K562 (cell line): ENCODE results near the gene C1orf167. TPM values are rescaled to one million over a fixed set of nuclear protein-coding genes. Genes with fewer than 3 reads are reported as not detected.
A peak's percentile ranks its signal among the peaks of the same experiment; 100 is the strongest.

ENCODE experiments used
- ATAC-seq: fragments of 200-7000 bp; cut with Tn5 transposase; 3 replicates; pipeline ENCODE4 v1.9.1; 2020; ENCODE audit warnings: moderate library complexity
- BruUV-seq: library from RNA; stranded (reverse); fragments of 400-500 nt; replicated peaks from 2 replicates; lab custom pipeline; 2021; lab: Mats Ljungman, UMichigan
- CTCF ChIA-PET: fragments of 300-600 bp; formaldehyde crosslinking; extraction: SDS; loops from one replicate; lab custom pipeline; 2021; ENCODE audit warnings: low intra/inter-chr PET ratio; lab: Yijun Ruan, JAX
- POLR2A ChIA-PET: fragments of 300-600, 350-650 bp; sonication (Branson Sonifier 250); formaldehyde crosslinking; extraction: SDS; loops from one replicate; lab custom pipeline; 2021; ENCODE audit warnings: antibody characterized with exemption, inconsistent platforms; lab: Yijun Ruan, JAX
- DNase-seq, 4 experiments: peaks; one replicate each; pipeline versions ENCODE4 v3.0.0 to v3.0.0-alpha.2; 2011 to 2018; ENCODE audit warnings: low spot score in 3 of 4, mixed read lengths in 3 of 4; ENCODE audit errors: extremely low read depth in 1 of 4
- FAIRE-seq: peaks from 2 replicates; lab custom pipeline; 2011; peaks lifted over from hg19 to GRCh38; lab: Jason Lieb, UNC
- H2AFZ ChIP-seq: 2 replicates; pipeline ENCODE4 v1.6.0; 2011; ENCODE audit warnings: low read depth, low read length, control low read depth, inconsistent platforms
- H3K27ac ChIP-seq: fragments of 200-600 bp; 3 replicates; pipeline ENCODE4 v1.8.0; 2011; ENCODE audit warnings: low read depth, mild to moderate bottlenecking, control low read depth, inconsistent platforms, low read length, moderate library complexity, mixed read lengths; ENCODE audit errors: extremely low read depth
- H3K27me3 ChIP-seq, 2 experiments: fragments of 300-600 bp in 1 of 2; 2 replicates in 1 of 2; 3 replicates in 1 of 2; pipeline versions ENCODE4 v1.6.0 to v1.8.0; 2011; ENCODE audit warnings: inconsistent platforms in 2 of 2, low read length in 2 of 2, mild to moderate bottlenecking in 1 of 2, mixed read lengths in 1 of 2, moderate library complexity in 1 of 2; ENCODE audit not compliant: control insufficient read depth in 2 of 2, insufficient read depth in 2 of 2
- H3K36me3 ChIP-seq: fragments of 300-600 bp; 3 replicates; pipeline ENCODE4 v1.8.0; 2011; ENCODE audit warnings: mild to moderate bottlenecking, low read length, inconsistent platforms; ENCODE audit not compliant: control insufficient read depth, insufficient read depth
- H3K4me1 ChIP-seq, 2 experiments: fragments of 200-600 bp in 1 of 2; replicated peaks in 1 of 2; 2 replicates in 1 of 2; 3 replicates in 1 of 2; pipeline versions ENCODE4 v1.5.1 to v1.8.0; 2011; ENCODE audit warnings: inconsistent platforms in 2 of 2, low read length in 2 of 2, mild to moderate bottlenecking in 1 of 2, mixed read lengths in 1 of 2, moderate library complexity in 1 of 2; ENCODE audit not compliant: control insufficient read depth in 2 of 2, insufficient read depth in 2 of 2
- H3K4me2 ChIP-seq: 2 replicates; pipeline ENCODE4 v1.6.1; 2011; ENCODE audit warnings: low read length, control low read depth, inconsistent platforms, mixed read lengths; ENCODE audit not compliant: insufficient read depth
- H3K4me3 ChIP-seq: fragments of 200-600 bp; sonication (generic), shearing (Covaris generic); 2 replicates; pipeline ENCODE4 v1.5.1; 2016; ENCODE audit warnings: control low read depth, inconsistent platforms
- H3K79me2 ChIP-seq: fragments of 200-600 bp; 3 replicates; pipeline ENCODE4 v1.8.0; 2011; ENCODE audit warnings: low read length, inconsistent platforms; ENCODE audit not compliant: control insufficient read depth, insufficient read depth
- H3K9ac ChIP-seq, 2 experiments: 2 replicates each; pipeline versions ENCODE4 v1.6.0 to v1.6.1; 2011; ENCODE audit warnings: low read depth in 2 of 2, low read length in 2 of 2, control low read depth in 1 of 2, inconsistent platforms in 1 of 2, mild to moderate bottlenecking in 1 of 2, mixed read lengths in 1 of 2; ENCODE audit not compliant: insufficient read depth in 1 of 2
- H3K9me1 ChIP-seq: one replicate; pipeline ENCODE4 v1.6.0; 2011; ENCODE audit warnings: inconsistent platforms, mild to moderate bottlenecking, low read length, moderate library complexity; ENCODE audit not compliant: control insufficient read depth, insufficient read depth
- H3K9me3 ChIP-seq: replicated peaks from 2 replicates; pipeline ENCODE4 v1.5.1; 2011; ENCODE audit warnings: low read depth, low read length, inconsistent platforms; ENCODE audit not compliant: control insufficient read depth, insufficient read depth
- H4K20me1 ChIP-seq: replicated peaks from 2 replicates; pipeline ENCODE4 v1.6.1; 2011; ENCODE audit warnings: low read length, inconsistent platforms, mixed read lengths; ENCODE audit not compliant: control insufficient read depth, insufficient read depth
- ASH1L ChIP-seq: fragments of 450-650 bp; IDR thresholded peaks from 2 replicates; pipeline ENCODE4 v1.6.1; 2018; ENCODE audit warnings: borderline replicate concordance, mild to moderate bottlenecking, low read depth; ENCODE audit not compliant: partially characterized antibody
- WGBS: fragments of 100-300 bp; shearing (Covaris generic); methylation state at CpG from one replicate; pipeline ENCODE4 v1.1.6; 2016; ENCODE audit warnings: low coverage, mixed read lengths; ENCODE audit not compliant: insufficient coverage; ENCODE audit errors: missing lambda C conversion rate; 5-methylcytosine and 5-hydroxymethylcytosine counted together
- in situ Hi-C: fragments of 300-500 bp; cut with MboI; formaldehyde crosslinking; loops from 4 replicates; pipeline ENCODE4 v1.15.0; 2018; ENCODE audit warnings: inconsistent platforms, mixed read lengths
- intact Hi-C: fragments of 100-400 bp; cut with micrococcal nuclease; formaldehyde crosslinking; loops from 2 replicates; pipeline ENCODE4 v1.14.2; 2022
- polyA plus RNA-seq, 8 experiments: library from polyadenylated mRNA; depleted of rRNA in 4 of 8; stranded (reverse) in 5 of 8; unstranded in 3 of 8; fragments of >200 nt; fragmentation: Nextera tagmentation in 2 of 8; fragmentation: Illumina TruSeq in 1 of 8; extraction: Ambion mirVana in 2 of 8; extraction: Trizol in 1 of 8; gene quantifications; 2 replicates each; pipeline versions ENCODE4 v1.2.1 to v1.2.3, GENCODE V29; 2011 to 2014; ENCODE audit warnings: inconsistent platforms in 1 of 8, missing spikeins in 1 of 8
- total RNA-seq, 7 experiments: library from RNA; depleted of rRNA in 6 of 7; stranded (reverse); fragments of >200 nt in 6 of 7; fragmentation: Illumina TruSeq in 2 of 7; extraction: Trizol in 2 of 7; gene quantifications; 2 replicates each; pipeline versions ENCODE4 v1.2.1 to v1.2.3, GENCODE V29; 2011 to 2021; ENCODE audit warnings: low replicate concordance in 1 of 7
- TF ChIP-seq, protein P1 (sequence below), 2 experiments: fragments of 450-650 bp; IDR thresholded peaks; 2 replicates each; pipeline ENCODE4 v1.6.1; 2016; ENCODE audit warnings: mild to moderate bottlenecking in 2 of 2, borderline replicate concordance in 1 of 2, low read depth in 1 of 2, moderate library complexity in 1 of 2

The C1orf167 gene
- total and polyA plus RNA-seq, 9 of the 15 experiments (the other 6 are each of a cell fraction or from before 2014, with no cell fraction given), result 0.22 to 0.86 (median 0.31) TPM; not detected in 2

DNA sequence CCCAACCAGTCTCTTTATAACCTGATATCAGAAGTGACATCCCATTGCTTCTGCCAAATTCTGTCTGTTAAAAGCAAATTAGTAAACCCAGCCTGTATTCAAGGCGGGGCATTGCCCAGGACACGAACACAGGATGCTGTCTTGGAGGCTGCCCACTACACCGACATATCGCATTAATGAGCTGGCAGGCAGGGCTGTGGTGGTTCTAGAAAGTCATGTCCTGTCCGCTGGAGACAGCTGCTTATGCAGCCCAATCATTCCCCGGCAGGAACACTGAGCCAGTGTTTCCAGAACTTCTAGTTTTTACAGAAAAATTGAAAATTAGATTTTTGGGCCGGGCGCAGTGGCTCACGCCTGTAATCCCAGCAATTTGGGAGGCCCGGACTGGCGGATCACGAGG, 19.3 kb downstream of the C1orf167 start:
- intact Hi-C loops (no loop called here), in situ Hi-C loops (no loop called here)
- Histone ChIP-seq H3K9ac (peak overlapping the region in 1 of 2 experiments; percentile 41; a peak in 1 of 4 replicates), H3K79me2 (no peaks in the 10 kb centered on the region; the same call in 2 of the 3 replicates), H3K36me3 (no peaks in the 10 kb centered on the region), H3K27me3 (no peaks in the 10 kb centered on the region), H3K4me1 (peaks cover 15 to 52% of the 10 kb centered on the region in 2 experiments), H2AFZ (no peak overlapping the region), H3K9me1 (no peaks in the 10 kb centered on the region), H3K4me2 (no peak overlapping the region), H3K9me3 (no peaks in the 10 kb centered on the region), H4K20me1 (no peaks in the 10 kb centered on the region), H3K4me3 (no peak overlapping the region), H3K27ac (no peak overlapping the region)
- ATAC-seq (no peak), FAIRE-seq (no peak), DNase-seq (no peak)
- no TSS peak for BruUV-seq
- no peak for TF ChIP-seq ASH1L
- TF ChIP-seq, protein P1, sequence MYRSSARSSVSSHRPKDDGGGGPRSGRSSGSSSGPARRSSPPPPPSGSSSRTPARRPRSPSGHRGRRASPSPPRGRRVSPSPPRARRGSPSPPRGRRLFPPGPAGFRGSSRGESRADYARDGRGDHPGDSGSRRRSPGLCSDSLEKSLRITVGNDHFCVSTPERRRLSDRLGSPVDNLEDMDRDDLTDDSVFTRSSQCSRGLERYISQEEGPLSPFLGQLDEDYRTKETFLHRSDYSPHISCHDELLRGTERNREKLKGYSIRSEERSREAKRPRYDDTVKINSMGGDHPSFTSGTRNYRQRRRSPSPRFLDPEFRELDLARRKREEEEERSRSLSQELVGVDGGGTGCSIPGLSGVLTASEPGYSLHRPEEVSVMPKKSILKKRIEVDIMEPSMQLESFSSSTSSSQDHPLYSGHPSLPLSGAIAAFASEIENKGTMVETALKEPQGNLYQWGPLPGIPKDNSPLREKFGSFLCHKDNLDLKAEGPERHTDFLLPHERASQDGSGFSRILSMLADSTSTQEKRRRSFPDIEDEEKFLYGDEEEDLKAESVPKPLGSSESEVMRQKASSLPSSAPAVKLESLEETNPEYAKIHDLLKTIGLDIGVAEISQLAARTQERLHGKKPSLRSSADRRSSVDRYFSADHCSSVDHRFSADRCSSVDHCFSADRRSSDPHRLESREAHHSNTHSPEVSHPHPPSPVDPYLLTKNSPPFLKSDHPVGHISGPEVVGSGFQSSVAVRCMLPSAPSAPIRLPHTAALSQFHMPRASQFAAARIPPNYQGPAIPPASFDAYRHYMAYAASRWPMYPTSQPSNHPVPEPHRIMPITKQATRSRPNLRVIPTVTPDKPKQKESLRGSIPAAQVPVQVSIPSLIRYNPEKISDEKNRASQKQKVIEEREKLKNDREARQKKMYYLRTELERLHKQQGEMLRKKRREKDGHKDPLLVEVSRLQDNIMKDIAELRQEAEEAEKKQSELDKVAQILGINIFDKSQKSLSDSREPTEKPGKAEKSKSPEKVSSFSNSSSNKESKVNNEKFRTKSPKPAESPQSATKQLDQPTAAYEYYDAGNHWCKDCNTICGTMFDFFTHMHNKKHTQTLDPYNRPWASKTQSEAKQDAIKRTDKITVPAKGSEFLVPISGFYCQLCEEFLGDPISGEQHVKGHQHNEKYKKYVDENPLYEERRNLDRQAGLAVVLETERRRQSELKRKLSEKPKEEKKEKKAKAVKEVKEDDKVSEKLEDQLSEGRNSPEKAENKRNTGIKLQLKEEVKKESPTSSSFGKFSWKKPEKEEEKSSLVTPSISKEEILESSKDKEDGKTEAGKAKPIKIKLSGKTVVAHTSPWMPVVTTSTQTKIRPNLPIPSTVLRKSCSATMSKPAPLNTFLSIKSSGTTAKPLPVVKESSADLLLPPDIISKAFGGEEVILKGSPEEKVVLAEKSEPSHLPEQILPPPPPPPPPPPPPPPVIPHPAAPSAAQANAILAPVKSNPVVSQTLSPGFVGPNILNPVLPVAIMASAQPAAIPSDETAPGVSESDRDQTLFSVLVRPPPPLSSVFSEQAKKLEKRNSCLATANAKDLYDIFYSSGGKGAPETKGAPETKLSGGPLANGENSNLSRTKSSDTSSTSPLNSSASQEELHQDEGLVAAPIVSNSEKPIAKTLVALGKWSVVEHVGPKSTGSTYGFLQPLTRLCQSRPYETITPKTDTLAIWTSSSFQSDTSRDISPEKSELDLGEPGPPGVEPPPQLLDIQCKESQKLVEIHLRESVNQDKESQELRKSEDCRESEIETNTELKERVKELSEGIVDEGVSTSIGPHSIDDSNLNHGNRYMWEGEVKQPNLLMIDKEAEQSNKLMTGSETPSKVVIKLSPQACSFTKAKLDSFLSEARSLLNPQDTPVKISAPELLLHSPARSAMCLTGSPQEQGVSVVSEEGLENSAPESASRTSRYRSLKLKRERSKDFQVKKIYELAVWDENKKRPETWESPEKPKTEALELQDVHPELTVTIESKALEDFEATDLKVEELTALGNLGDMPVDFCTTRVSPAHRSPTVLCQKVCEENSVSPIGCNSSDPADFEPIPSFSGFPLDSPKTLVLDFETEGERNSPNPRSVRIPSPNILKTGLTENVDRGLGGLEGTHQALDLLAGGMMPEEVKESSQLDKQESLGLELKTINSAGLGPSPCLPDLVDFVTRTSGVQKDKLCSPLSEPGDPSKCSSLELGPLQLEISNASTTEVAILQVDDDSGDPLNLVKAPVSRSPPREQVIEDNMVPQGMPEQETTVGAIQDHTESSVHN (IDR thresholded peaks at IDR 0.05; ENCODE audit: borderline replicate concordance in 1 of 2, low read depth in 1 of 2), result no peak
- POLR2A ChIA-PET, result interaction anchor here (1.4 to 8.5 kb wide), 3 partner anchors 9 to 22 kb away, joined by 5 to 66 read pairs (median 8); no protein-coding TSS in a partner anchor
- 88% methylated on average over 12 of the region's 12 CpGs for WGBS
- CTCF ChIA-PET, result no interaction called here
